WTC11 (cell line): ENCODE data around the gene MSGN1.

Experiments
- ATF3 ChIP-seq: sonication (generic); formaldehyde crosslinking; conservative IDR thresholded peaks from 2 replicates; pipeline ENCODE4 v1.8.1; 2022; ENCODE audit warnings: mild to moderate bottlenecking, missing genetic modification reagents
- CTCF ChIP-seq: fragments of 200-600 bp; IDR thresholded peaks from 2 replicates; pipeline ENCODE4 v1.8.0; 2022; ENCODE audit warnings: antibody characterized with exemption
- SMAD3 ChIP-seq: sonication (generic); formaldehyde crosslinking; IDR thresholded peaks from 2 replicates; pipeline ENCODE4 v1.8.0; 2022; ENCODE audit warnings: missing genetic modification reagents, mild to moderate bottlenecking, borderline replicate concordance
- ZNF138 ChIP-seq: sonication (generic); formaldehyde crosslinking; conservative IDR thresholded peaks from 2 replicates; pipeline ENCODE4 v1.8.1; 2022; ENCODE audit warnings: mild to moderate bottlenecking, moderate library complexity, missing genetic modification reagents

GRCh38 chr2:17815468-17816184 is 634 bp upstream of the MSGN1 start:
- TF ChIP-seq SMAD3 (CRISPR knock-in tag) (no peak), ATF3 (CRISPR knock-in tag) (no peak), CTCF (no peak), ZNF138 (CRISPR knock-in tag) (no peak)
